ENCODE measurements around the gene COL4A4. TPM values are rescaled to one million over a fixed set of nuclear protein-coding genes. Genes with fewer than 3 reads are reported as not detected.

COL4A4 gene
- total and polyA plus RNA-seq, 2 of the 4 experiments (the other 2 are of a cell fraction), result 0.02 TPM; not detected in 1

DNA sequence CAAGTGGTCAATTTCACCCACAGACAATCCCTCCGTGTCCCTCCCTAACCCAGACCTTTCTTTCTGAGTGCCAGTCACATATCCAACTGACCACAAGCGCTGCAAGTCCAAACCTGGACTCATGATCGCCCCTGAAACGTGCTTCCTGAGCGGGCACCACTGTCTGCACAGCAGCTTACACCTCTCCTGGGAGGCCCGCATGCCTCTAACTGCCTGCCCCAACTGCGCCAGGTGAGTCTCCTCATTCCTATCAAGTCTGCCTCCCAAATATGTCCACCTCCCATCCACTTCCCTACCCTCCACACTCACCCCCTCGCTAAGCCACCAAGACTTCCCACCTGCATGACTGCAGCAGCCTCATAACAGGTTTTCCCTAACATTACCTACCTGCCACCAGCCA lies 33.4 kb downstream of the COL4A4 start:
- Histone ChIP-seq H3K23ac (ENCODE audit: low read depth, low read length) (no peak overlapping the region), H4K5ac (ENCODE audit: low read depth, low read length) (no peak overlapping the region), H3K9ac (ENCODE audit: low read depth, low read length) (no peak overlapping the region), H3K4me1 (ENCODE audit: control insufficient read depth, insufficient read depth, low read length) (no peaks in the 10 kb centered on the region), H4K20me1 (ENCODE audit: insufficient read depth, low read length) (no peaks in the 10 kb centered on the region), H3K4me3 (ENCODE audit: insufficient read depth, low read depth, low read length) (no peak overlapping the region), H3K27me3 (ENCODE audit: control insufficient read depth, insufficient read depth, low read length) (peaks cover 35% of the 10 kb centered on the region), H3K14ac (replicated peaks; ENCODE audit: low read depth, low read length) (no peak overlapping the region), H3K4ac (ENCODE audit: low read depth, low read length) (no peak overlapping the region), H3K36me3 (ENCODE audit: control insufficient read depth, insufficient read depth, low read length) (no peaks in the 10 kb centered on the region), H3K27ac (ENCODE audit: insufficient read depth, low read length) (no peak overlapping the region), H2AK9ac (replicated peaks; ENCODE audit: low read depth, low read length, poor library complexity) (peak overlapping the region; percentile 42), H3K18ac (ENCODE audit: low read depth, low read length) (no peak overlapping the region), H2AK5ac (ENCODE audit: low read depth, low read length) (no peak overlapping the region), H2BK5ac (ENCODE audit: low read depth, low read length, poor library complexity, severe bottlenecking) (no peak overlapping the region), H3K9me1 (ENCODE audit: insufficient read depth, low read length) (no peaks in the 10 kb centered on the region), H2BK15ac (ENCODE audit: low read depth, low read length) (no peak overlapping the region), H2AFZ (replicated peaks; ENCODE audit: low read length, poor library complexity) (no peak overlapping the region), H3K56ac (ENCODE audit: extremely low read depth, insufficient read depth, low read length) (no peak overlapping the region), H3K79me1 (ENCODE audit: low read depth in 1 of 2, low read length in 2 of 2) (no peaks in the 10 kb centered on the region), H4K8ac (ENCODE audit: low read depth in 2 of 2, low read length in 2 of 2) (no peak overlapping the region), H4K91ac (ENCODE audit: insufficient read depth, low read depth, low read length) (no peak overlapping the region), H2BK120ac (ENCODE audit: low read depth, low read length) (no peak overlapping the region), H2BK20ac (ENCODE audit: low read depth, low read length) (no peak overlapping the region), H3K9me3 (ENCODE audit: control insufficient read depth, insufficient read depth, low read length) (no peaks in the 10 kb centered on the region), H3K4me2 (ENCODE audit: low read depth, low read length) (no peak overlapping the region)
- BruUV-seq (replicated peaks), result no TSS peak
- TF ChIP-seq CHD1 (IDR thresholded peaks at IDR 0.05; ENCODE audit: low read depth, low read length) (no peak), POLR2A (IDR thresholded peaks at IDR 0.05; ENCODE audit: low read depth, low read length) (no peak), MAFK (IDR thresholded peaks at IDR 0.05; ENCODE audit: low read depth, low read length) (no peak), MXI1 (IDR thresholded peaks at IDR 0.05; ENCODE audit: borderline replicate concordance, low read depth, low read length) (no peak), RCOR1 (IDR thresholded peaks at IDR 0.05; ENCODE audit: insufficient replicate concordance, low read length) (no peak), MAZ (IDR thresholded peaks at IDR 0.05; ENCODE audit: borderline replicate concordance, low read depth, low read length) (no peak), NFE2L2 (IDR thresholded peaks at IDR 0.05; ENCODE audit: low read depth, low read length) (no peak), RFX5 (IDR thresholded peaks at IDR 0.05; ENCODE audit: low read depth, low read length) (no peak)
- TF ChIP-seq, protein P1, sequence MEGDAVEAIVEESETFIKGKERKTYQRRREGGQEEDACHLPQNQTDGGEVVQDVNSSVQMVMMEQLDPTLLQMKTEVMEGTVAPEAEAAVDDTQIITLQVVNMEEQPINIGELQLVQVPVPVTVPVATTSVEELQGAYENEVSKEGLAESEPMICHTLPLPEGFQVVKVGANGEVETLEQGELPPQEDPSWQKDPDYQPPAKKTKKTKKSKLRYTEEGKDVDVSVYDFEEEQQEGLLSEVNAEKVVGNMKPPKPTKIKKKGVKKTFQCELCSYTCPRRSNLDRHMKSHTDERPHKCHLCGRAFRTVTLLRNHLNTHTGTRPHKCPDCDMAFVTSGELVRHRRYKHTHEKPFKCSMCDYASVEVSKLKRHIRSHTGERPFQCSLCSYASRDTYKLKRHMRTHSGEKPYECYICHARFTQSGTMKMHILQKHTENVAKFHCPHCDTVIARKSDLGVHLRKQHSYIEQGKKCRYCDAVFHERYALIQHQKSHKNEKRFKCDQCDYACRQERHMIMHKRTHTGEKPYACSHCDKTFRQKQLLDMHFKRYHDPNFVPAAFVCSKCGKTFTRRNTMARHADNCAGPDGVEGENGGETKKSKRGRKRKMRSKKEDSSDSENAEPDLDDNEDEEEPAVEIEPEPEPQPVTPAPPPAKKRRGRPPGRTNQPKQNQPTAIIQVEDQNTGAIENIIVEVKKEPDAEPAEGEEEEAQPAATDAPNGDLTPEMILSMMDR (conservative IDR thresholded peaks at IDR 0.05; ENCODE audit: low read depth, low read length), result no peak
- TF ChIP-seq, protein P2, sequence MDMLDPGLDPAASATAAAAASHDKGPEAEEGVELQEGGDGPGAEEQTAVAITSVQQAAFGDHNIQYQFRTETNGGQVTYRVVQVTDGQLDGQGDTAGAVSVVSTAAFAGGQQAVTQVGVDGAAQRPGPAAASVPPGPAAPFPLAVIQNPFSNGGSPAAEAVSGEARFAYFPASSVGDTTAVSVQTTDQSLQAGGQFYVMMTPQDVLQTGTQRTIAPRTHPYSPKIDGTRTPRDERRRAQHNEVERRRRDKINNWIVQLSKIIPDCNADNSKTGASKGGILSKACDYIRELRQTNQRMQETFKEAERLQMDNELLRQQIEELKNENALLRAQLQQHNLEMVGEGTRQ (IDR thresholded peaks at IDR 0.05; ENCODE audit: low read depth, low read length), result no peak
- TF ChIP-seq, protein P3, sequence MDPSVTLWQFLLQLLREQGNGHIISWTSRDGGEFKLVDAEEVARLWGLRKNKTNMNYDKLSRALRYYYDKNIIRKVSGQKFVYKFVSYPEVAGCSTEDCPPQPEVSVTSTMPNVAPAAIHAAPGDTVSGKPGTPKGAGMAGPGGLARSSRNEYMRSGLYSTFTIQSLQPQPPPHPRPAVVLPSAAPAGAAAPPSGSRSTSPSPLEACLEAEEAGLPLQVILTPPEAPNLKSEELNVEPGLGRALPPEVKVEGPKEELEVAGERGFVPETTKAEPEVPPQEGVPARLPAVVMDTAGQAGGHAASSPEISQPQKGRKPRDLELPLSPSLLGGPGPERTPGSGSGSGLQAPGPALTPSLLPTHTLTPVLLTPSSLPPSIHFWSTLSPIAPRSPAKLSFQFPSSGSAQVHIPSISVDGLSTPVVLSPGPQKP (IDR thresholded peaks at IDR 0.05; ENCODE audit: borderline replicate concordance, low read depth, low read length), result no peak
- ATAC-seq (ENCODE audit: low read depth), result no peak
- in situ Hi-C loops (cut with MboI; ENCODE audit: low sequenced_read_pairs), result loop anchor here (5.0 to 10.0 kb wide), 2 partner anchors 112 to 634 kb away; no protein-coding TSS in a partner anchor
- ChIA-PET POLR2A (ENCODE audit: unreplicated experiment) (no interaction called here), CTCF (interaction anchor here (0.9 to 1.4 kb wide), 3 partner anchors 108 to 759 kb away, joined by 3 to 9 read pairs (median 3); no protein-coding TSS in a partner anchor)
- intact Hi-C loops (cut with micrococcal nuclease), result loop anchor here (1.0 to 10.0 kb wide), 4 partner anchors 108 to 754 kb away; no protein-coding TSS in a partner anchor
- 82% methylated on average over 6 of the region's 8 CpGs; no CpG with 5 or more reads in 1 of the 2 experiments for WGBS, 2 experiments (ENCODE audit: extremely low coverage in 2 of 2, insufficient read length in 1 of 2)
- no peak for DNase-seq
- dilution Hi-C loops (cut with HindIII; ENCODE audit: low sequenced_read_pairs, unreplicated experiment), result no loop called here
